CD8-positive, alpha-beta memory T cell (primary cell): ENCODE measurements around the gene DBR1. TPM values are rescaled to one million over a fixed set of nuclear protein-coding genes. Genes with fewer than 3 reads are reported as not detected.
"Not testable (repeated sequence)": the region's sequence is repeated elsewhere in the genome, so short reads cannot be mapped to it uniquely, and the experiment has no call there.

Experiments
- CTCF ChIA-PET: fragments of 350-600 bp; sonication (Branson Sonifier 250); formaldehyde crosslinking; loops from one replicate; lab custom pipeline; 2021; ENCODE audit warnings: antibody characterized with exemption; lab: Charles Lee
- POLR2A ChIA-PET: fragments of 350-600 bp; sonication (Branson Sonifier 250); formaldehyde crosslinking; loops from one replicate; lab custom pipeline; 2021; ENCODE audit warnings: antibody characterized with exemption; lab: Charles Lee
- DNase-seq, 5 donors: peaks; one replicate each; pipeline versions ENCODE4 v3.0.0 to v3.0.0-alpha.2; 2020 to 2022; ENCODE audit warnings: mixed read lengths in 1 of 5
- H3K27ac ChIP-seq: one replicate; pipeline ENCODE4 v1.7.0; 2013; ENCODE audit warnings: low read depth, mild to moderate bottlenecking, low read length, moderate library complexity
- H3K27me3 ChIP-seq: 2 replicates; pipeline ENCODE4 v1.7.0; 2013; ENCODE audit warnings: low read length, mild to moderate bottlenecking; ENCODE audit not compliant: insufficient read depth, poor library complexity, severe bottlenecking
- H3K36me3 ChIP-seq: 2 replicates; pipeline ENCODE4 v1.7.0; 2013; ENCODE audit warnings: mild to moderate bottlenecking, low read length, moderate library complexity; ENCODE audit not compliant: insufficient read depth
- H3K4me1 ChIP-seq: 2 replicates; pipeline ENCODE4 v1.7.0; 2013; ENCODE audit warnings: mild to moderate bottlenecking, low read length, moderate library complexity; ENCODE audit not compliant: insufficient read depth
- H3K4me3 ChIP-seq: 2 replicates; pipeline ENCODE4 v1.7.0; 2013; ENCODE audit warnings: mild to moderate bottlenecking, low read length
- H3K9me3 ChIP-seq: 2 replicates; pipeline ENCODE4 v1.7.0; 2013; ENCODE audit warnings: mild to moderate bottlenecking, low read length
- H3K27ac Mint-ChIP-seq, 8 donors: one replicate each; pipeline ENCODE4 v1.8.0; 2020 to 2021; ENCODE audit warnings: mixed read lengths in 8 of 8, mild to moderate bottlenecking in 6 of 8, inconsistent platforms in 3 of 8, moderate library complexity in 3 of 8
- H3K27me3 Mint-ChIP-seq, 2 donors: one replicate each; pipeline ENCODE4 v1.8.0; 2020 to 2021; ENCODE audit warnings: mixed read lengths in 2 of 2, mild to moderate bottlenecking in 1 of 2, moderate library complexity in 1 of 2
- H3K36me3 Mint-ChIP-seq, 3 donors: one replicate each; pipeline ENCODE4 v1.8.0; 2020 to 2021; ENCODE audit warnings: mixed read lengths in 3 of 3, inconsistent platforms in 1 of 3, mild to moderate bottlenecking in 1 of 3
- H3K4me1 Mint-ChIP-seq, 3 donors: one replicate each; pipeline ENCODE4 v1.8.0; 2020 to 2021; ENCODE audit warnings: mixed read lengths in 3 of 3, inconsistent platforms in 1 of 3, mild to moderate bottlenecking in 1 of 3
- H3K4me3 Mint-ChIP-seq, 7 donors: one replicate each; pipeline ENCODE4 v1.8.0; 2020 to 2021; ENCODE audit warnings: mixed read lengths in 7 of 7, mild to moderate bottlenecking in 6 of 7, moderate library complexity in 4 of 7, inconsistent platforms in 2 of 7
- H3K9me3 Mint-ChIP-seq, 5 donors: one replicate each; pipeline ENCODE4 v1.8.0; 2020 to 2022; ENCODE audit warnings: mixed read lengths in 5 of 5, mild to moderate bottlenecking in 3 of 5, moderate library complexity in 2 of 5, inconsistent platforms in 1 of 5
- polyA plus RNA-seq: library from polyadenylated mRNA; unstranded; fragments of 300-500 nt; fragmentation: Illumina TruSeq; gene quantifications from one replicate; pipeline ENCODE4 v1.2.3, GENCODE V29; 2021
- total RNA-seq, 2 experiments: library from RNA; stranded (reverse); gene quantifications; one replicate each; pipeline ENCODE4 v1.2.3, GENCODE V29; 2021

The DBR1 gene
- total and polyA plus RNA-seq, 3 experiments from 2014 or later: 15.0 to 29.0 (median 25.6) TPM

DNA sequence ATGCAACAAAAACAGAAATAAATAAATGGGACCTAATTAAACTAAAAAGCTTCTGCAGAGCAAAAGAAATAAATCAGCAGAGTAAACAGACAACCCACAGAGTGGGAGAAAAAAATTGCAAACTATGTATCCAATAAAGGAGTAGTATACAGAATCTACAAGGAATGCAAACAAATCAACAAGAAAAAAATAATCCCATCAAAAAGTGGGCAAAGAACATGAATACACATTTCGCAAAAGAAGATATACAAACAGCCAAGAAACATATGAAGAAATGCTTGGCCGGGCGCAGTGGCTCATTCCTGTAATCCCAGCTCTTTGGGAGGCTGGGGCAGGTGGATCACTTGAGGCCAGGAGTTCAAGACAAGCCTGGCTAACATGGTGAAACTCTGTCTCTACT lies 32.5 kb downstream of the DBR1 start:
- H3K4me1 Mint-ChIP-seq, DNase-seq, CTCF ChIA-PET, POLR2A ChIA-PET, H3K9me3 ChIP-seq, H3K4me3 ChIP-seq, H3K27ac Mint-ChIP-seq, H3K9me3 Mint-ChIP-seq, H3K4me3 Mint-ChIP-seq, H3K27me3 ChIP-seq, H3K36me3 Mint-ChIP-seq, H3K36me3 ChIP-seq, H3K4me1 ChIP-seq, H3K27ac ChIP-seq: not testable (repeated sequence)
- H3K27me3 Mint-ChIP-seq: peaks cover 13 to 36% of the 10 kb centered on the region in 2 donors

DNA sequence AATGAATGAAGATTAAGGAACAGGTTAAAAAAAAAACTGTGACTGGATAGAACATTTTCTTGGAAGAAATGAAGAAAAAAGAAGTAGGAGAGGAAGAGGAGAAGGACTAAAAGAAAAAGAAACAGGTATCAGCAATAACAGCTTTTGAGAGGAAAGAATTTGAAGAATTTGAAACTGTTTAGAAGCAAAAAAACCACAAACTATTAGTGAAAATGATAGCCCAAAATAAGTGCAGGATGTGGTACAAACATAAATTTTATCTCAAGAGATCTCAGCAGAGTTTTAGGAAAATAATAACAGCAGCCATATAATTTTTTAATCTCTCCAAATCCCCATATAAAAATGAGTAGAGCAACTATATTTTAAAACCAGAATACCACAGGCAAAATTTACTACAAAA lies 33.8 kb downstream of the DBR1 start:
- Histone ChIP-seq H3K36me3 (no peaks in the 10 kb centered on the region), H3K4me3 (no peak overlapping the region), H3K27ac (no peak overlapping the region), H3K9me3 (no peaks in the 10 kb centered on the region), H3K27me3 (no peaks in the 10 kb centered on the region), H3K4me1 (no peaks in the 10 kb centered on the region)
- Mint-ChIP-seq H3K4me3 (no peak overlapping the region), H3K27me3 (peaks cover 13 to 40% of the 10 kb centered on the region in 2 donors), H3K36me3 (no peaks in the 10 kb centered on the region), H3K9me3 (no peaks in the 10 kb centered on the region), H3K4me1 (no peaks in the 10 kb centered on the region), H3K27ac (no peak overlapping the region)
- no peak for DNase-seq
- POLR2A ChIA-PET: no interaction called here
- CTCF ChIA-PET: no interaction called here

GRCh38 chr3:138139691-138140090 lies 35.0 kb downstream of the DBR1 start:
- Mint-ChIP-seq H3K4me1 (no peaks in the 10 kb centered on the region), H3K27me3 (peaks cover 11 to 41% of the 10 kb centered on the region in 2 donors), H3K27ac (no peak overlapping the region), H3K4me3 (no peak overlapping the region), H3K36me3 (no peaks in the 10 kb centered on the region), H3K9me3 (no peaks in the 10 kb centered on the region)
- Histone ChIP-seq H3K36me3 (no peaks in the 10 kb centered on the region), H3K9me3 (no peaks in the 10 kb centered on the region), H3K27me3 (no peaks in the 10 kb centered on the region), H3K27ac (no peak overlapping the region), H3K4me3 (no peak overlapping the region), H3K4me1 (no peaks in the 10 kb centered on the region)
- no peak for DNase-seq
- POLR2A ChIA-PET: no interaction called here
- CTCF ChIA-PET: no interaction called here

GRCh38 chr3:138137861-138138260 lies 36.9 kb downstream of the DBR1 start:
- CTCF ChIA-PET: no interaction called here

DNA sequence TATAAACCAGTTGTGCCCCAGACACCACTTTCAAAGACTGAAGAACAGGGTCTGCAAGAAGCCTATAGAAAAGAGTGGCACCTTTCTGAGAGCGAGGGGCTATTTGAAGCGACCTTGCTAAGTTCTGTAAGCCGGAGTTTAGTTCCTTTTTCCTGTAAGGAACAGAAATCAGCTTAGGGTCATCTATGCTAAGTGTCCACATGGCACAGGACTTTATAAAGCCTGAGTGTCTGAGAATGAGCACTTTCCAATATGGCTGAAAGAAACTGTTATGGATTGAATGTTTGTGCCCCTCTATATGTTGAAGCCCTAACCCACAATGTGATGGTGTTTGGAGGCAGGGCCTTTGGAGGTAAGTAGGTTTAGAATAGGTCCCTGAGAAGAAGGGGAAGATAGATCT lies 38.5 kb downstream of the DBR1 start:
- Histone ChIP-seq H3K27ac (no peak overlapping the region), H3K4me1 (no peaks in the 10 kb centered on the region), H3K27me3 (no peaks in the 10 kb centered on the region), H3K4me3 (no peak overlapping the region), H3K36me3 (no peaks in the 10 kb centered on the region), H3K9me3 (no peaks in the 10 kb centered on the region)
- CTCF ChIA-PET: no interaction called here
- DNase-seq: no peak
- Mint-ChIP-seq H3K27me3 (peaks cover 10 to 32% of the 10 kb centered on the region in 2 donors), H3K9me3 (no peaks in the 10 kb centered on the region), H3K36me3 (no peaks in the 10 kb centered on the region), H3K4me3 (no peak overlapping the region), H3K4me1 (no peaks in the 10 kb centered on the region), H3K27ac (no peak overlapping the region)
- POLR2A ChIA-PET: no interaction called here

More at GRCh38 chr3:138137861-138138260, 36.9 kb downstream of the DBR1 start:
- Mint-ChIP-seq H3K9me3 (no peaks in the 10 kb centered on the region), H3K36me3 (no peaks in the 10 kb centered on the region), H3K4me1 (no peaks in the 10 kb centered on the region), H3K27me3 (peaks cover 14 to 41% of the 10 kb centered on the region in 2 donors), H3K27ac (no peak overlapping the region), H3K4me3 (no peak overlapping the region)
- Histone ChIP-seq H3K9me3 (no peaks in the 10 kb centered on the region), H3K27ac (no peak overlapping the region), H3K4me3 (no peak overlapping the region), H3K27me3 (no peaks in the 10 kb centered on the region), H3K4me1 (no peaks in the 10 kb centered on the region), H3K36me3 (no peaks in the 10 kb centered on the region)
- POLR2A ChIA-PET: no interaction called here
- no peak for DNase-seq

DNA sequence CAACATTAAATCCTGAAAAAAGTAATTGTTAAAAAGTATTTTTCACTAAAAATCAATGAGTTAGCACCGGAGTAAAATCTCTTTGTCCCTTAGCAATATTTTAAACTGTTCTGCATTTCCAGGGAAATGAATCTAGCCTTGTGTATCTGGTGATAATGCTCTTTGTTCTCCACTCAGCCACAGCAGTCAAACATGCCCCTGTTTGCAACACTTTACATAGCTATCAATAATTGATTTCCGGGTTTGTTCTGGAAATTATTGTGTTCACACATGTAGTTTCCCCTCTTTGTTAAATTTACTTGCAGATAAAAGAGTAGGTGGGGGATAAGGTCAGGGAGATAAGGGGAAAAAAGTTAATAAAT lies 38.9 kb downstream of the DBR1 start:
- no peaks in the 10 kb centered on the region for H3K27me3 ChIP-seq
- ChIA-PET CTCF (no interaction called here), POLR2A (no interaction called here)
- no peaks in the 10 kb centered on the region for H3K36me3 ChIP-seq
- no peaks in the 10 kb centered on the region for H3K4me1 ChIP-seq
- H3K27ac ChIP-seq: no peak overlapping the region
- H3K9me3 ChIP-seq: no peaks in the 10 kb centered on the region
- Mint-ChIP-seq H3K9me3 (no peaks in the 10 kb centered on the region), H3K27me3 (peaks cover 10 to 28% of the 10 kb centered on the region in 2 donors), H3K27ac (no peak overlapping the region), H3K4me3 (no peak overlapping the region), H3K36me3 (no peaks in the 10 kb centered on the region), H3K4me1 (no peaks in the 10 kb centered on the region)
- no peak overlapping the region for H3K4me3 ChIP-seq
- DNase-seq: no peak

- Histone ChIP-seq H3K4me1 (no peaks in the 10 kb centered on the region), H3K36me3 (no peaks in the 10 kb centered on the region), H3K27me3 (no peaks in the 10 kb centered on the region), H3K27ac (no peak overlapping the region), H3K4me3 (no peak overlapping the region), H3K9me3 (no peaks in the 10 kb centered on the region)
- ChIA-PET CTCF (no interaction called here), POLR2A (no interaction called here)
- peaks cover 9 to 24% of the 10 kb centered on the region in 2 donors for H3K27me3 Mint-ChIP-seq
- no peak overlapping the region for H3K27ac Mint-ChIP-seq
- DNase-seq: no peak
- no peaks in the 10 kb centered on the region for H3K4me1 Mint-ChIP-seq
- H3K36me3 Mint-ChIP-seq: no peaks in the 10 kb centered on the region
- no peaks in the 10 kb centered on the region for H3K9me3 Mint-ChIP-seq
- no peak overlapping the region for H3K4me3 Mint-ChIP-seq
Measured at GRCh38 chr3:138135146-138135832, 39.4 kb downstream of the DBR1 start.

DNA sequence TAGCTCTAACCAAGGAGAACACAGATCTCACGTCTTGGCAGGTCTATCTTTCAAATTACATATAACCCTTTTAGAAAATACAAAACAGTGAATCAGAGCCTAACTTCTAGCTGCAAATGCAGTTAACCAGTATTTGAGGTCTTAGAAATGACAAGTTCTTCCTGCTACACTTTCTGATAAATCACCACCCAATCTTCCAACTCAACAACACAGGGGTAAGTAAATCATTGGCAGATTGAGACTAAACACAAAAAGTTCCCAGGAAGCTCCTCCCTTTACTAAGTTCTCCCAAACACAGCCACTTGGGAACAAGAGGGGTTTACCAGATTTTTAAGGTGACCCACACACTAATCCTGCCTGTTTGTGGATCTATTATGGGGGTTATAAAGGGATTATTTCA lies 42.5 kb downstream of the DBR1 start, which contains the start of gene A4GNT:
TSS of gene A4GNT (minus strand) at position 152 of the 400 bp plus-strand sequence. CDS start 1,134 bp downstream, outside the sequence.
- POLR2A ChIA-PET: no interaction called here
- no peaks in the 10 kb centered on the region for H3K36me3 ChIP-seq
- no peak for DNase-seq
- Mint-ChIP-seq H3K4me1 (no peaks in the 10 kb centered on the region), H3K9me3 (no peaks in the 10 kb centered on the region), H3K27ac (no peak within 1 kb of the TSS), H3K4me3 (peak within 1 kb of the TSS in 1 of 7 donors; percentile 38), H3K36me3 (no peaks in the 10 kb centered on the region), H3K27me3 (peaks cover 4 to 12% of the 10 kb centered on the region in 2 donors)
- CTCF ChIA-PET: no interaction called here
- H3K9me3 ChIP-seq: no peaks in the 10 kb centered on the region
- no peaks in the 10 kb centered on the region for H3K4me1 ChIP-seq
- no peak within 1 kb of the TSS for H3K27ac ChIP-seq
- no peak within 1 kb of the TSS for H3K4me3 ChIP-seq
- H3K27me3 ChIP-seq: no peaks in the 10 kb centered on the region
